ENCODE data around the gene SYTL3.

The SYTL3 gene

DNA sequence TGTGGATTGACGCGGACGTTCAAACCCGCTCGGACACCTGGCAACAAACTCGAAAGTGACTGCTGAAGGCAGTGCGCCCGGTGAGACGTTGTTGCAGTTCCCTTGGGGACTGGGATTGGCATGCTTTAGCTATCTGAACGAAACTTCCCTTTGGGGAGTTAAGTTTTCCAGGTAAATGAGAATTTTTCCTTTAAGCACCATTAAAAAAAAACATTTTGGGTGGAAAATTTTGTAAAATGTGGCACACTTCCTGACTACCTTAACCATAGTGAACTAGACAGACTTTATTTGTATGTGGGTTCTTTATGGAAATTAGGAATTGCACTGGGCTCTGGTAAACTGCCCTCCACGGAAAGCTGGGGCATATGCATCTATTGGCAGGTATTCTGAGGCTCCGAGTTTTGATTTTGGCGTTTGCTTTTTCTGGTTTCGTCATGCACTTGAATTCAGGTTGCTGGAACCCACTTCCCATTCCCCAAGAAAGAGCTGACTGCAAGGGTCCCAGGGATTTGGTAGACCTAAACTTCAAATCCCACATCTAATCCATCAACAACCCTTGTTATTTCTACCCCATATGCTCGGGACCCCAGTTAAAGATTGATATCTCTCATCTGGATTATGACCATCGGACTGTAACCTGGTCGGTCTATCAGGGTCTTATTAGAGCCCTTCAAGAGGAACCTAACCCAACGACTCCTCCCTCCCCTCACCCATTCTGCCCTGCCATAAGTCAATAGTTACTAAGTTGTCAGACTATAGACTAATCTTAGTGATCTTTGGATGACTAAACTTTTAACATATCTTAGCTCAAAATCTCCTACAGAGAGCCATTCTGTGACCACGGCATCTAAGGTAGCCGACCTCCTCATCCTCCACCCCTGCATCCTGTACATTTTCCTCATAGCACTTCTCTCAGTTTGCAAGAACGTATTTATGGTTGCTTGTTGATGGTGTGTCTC lies 4.5 kb upstream of the SYTL3 start:
- Histone ChIP-seq H3K4me2 (ENCODE audit: low read length) (peak overlapping the region; percentile 65), H3K4me1 (ENCODE audit: control insufficient read depth, low read length) (peaks cover 29% of the 10 kb centered on the region)
- no peak for TF ChIP-seq EZH2phosphoT487 (IDR thresholded peaks at IDR 0.05; ENCODE audit: borderline replicate concordance, low read length)
- TF ChIP-seq, protein P1, sequence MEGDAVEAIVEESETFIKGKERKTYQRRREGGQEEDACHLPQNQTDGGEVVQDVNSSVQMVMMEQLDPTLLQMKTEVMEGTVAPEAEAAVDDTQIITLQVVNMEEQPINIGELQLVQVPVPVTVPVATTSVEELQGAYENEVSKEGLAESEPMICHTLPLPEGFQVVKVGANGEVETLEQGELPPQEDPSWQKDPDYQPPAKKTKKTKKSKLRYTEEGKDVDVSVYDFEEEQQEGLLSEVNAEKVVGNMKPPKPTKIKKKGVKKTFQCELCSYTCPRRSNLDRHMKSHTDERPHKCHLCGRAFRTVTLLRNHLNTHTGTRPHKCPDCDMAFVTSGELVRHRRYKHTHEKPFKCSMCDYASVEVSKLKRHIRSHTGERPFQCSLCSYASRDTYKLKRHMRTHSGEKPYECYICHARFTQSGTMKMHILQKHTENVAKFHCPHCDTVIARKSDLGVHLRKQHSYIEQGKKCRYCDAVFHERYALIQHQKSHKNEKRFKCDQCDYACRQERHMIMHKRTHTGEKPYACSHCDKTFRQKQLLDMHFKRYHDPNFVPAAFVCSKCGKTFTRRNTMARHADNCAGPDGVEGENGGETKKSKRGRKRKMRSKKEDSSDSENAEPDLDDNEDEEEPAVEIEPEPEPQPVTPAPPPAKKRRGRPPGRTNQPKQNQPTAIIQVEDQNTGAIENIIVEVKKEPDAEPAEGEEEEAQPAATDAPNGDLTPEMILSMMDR (IDR thresholded peaks at IDR 0.05; ENCODE audit: low read depth, low read length, poor library complexity, severe bottlenecking), result no peak

DNA sequence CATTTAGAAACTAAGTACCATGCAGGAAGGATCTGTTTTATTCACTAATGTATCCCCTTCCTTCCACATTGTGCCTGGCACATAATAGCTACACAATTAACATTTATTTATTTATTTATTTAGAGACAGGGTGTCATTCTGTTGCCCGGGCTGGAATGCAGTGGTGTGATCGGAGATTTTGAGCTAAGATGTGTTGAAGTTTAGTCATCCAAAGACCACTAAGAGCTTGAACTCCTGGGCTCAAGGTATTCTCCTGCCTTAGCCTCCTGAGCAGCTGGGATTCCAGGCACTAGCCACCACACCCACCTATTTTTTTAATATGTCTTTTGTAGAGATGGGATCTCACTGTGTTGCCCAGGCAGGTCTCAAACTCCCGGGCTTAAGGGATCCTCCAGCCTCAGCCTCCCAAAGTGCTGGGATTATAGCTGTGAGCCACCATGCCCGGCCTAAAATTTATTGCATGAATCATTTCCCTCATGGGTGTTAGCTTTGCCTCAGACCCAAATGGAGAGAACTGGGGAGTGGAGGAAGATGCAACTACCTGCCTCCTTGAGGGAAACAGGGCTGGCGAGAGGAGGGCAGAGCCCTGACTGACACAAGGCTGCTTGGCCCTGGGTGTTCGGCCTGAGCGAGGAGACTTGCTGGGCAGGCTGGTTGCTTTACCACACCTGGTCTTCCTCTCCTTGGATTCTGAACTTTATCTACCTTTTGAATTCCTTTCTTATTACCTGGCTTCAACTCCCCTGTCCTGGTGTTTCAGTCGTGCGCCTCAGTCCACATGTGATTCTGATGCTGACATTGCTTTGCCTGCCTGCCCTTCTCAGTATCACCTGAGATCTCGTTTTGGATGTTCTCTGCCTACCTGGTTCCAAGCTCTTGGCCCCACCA lies 3.6 kb upstream of the SYTL3 start:
- H3K4me1 ChIP-seq (ENCODE audit: control insufficient read depth, low read length), result peaks cover 29% of the 10 kb centered on the region
- H3K36me3 ChIP-seq (ENCODE audit: control insufficient read depth, low read length), result peaks cover 10% of the 10 kb centered on the region
- H3K9me2 ChIP-seq (replicated peaks; ENCODE audit: control insufficient read depth, low read length), result no peaks in the 10 kb centered on the region
- no peaks in the 10 kb centered on the region for H3K9me3 ChIP-seq (ENCODE audit: control insufficient read depth, insufficient read depth, low read length)
- 0 out of 2 replicates have a peak, but pooled peaks cover 5% of the 10 kb centered on the region for H4K20me1 ChIP-seq (ENCODE audit: control insufficient read depth, insufficient read depth, low read depth, low read length)
- TF ChIP-seq, protein P1 (IDR thresholded peaks at IDR 0.05; ENCODE audit: low read depth, low read length, poor library complexity, severe bottlenecking), result no peak
- H3K79me2 ChIP-seq (ENCODE audit: control insufficient read depth, low read length), result peaks cover 28% of the 10 kb centered on the region
- H3F3A ChIP-seq (ENCODE audit: control insufficient read depth, insufficient read depth), result peaks cover 4% of the 10 kb centered on the region; the same call in 1 of the 2 replicates
- H3K4me2 ChIP-seq (ENCODE audit: low read length), result no peak overlapping the region
- no peak overlapping the region for H3K27ac ChIP-seq (ENCODE audit: low read depth, low read length)
- peaks cover 13% of the 10 kb centered on the region for H3K27me3 ChIP-seq (ENCODE audit: control insufficient read depth, low read length)
- no peak overlapping the region for H3K4me3 ChIP-seq (ENCODE audit: low read length)

More for the DNA sequence above, 4.5 kb upstream of the SYTL3 start:
- Histone ChIP-seq H3K79me2 (ENCODE audit: control insufficient read depth, low read length) (peaks cover 28% of the 10 kb centered on the region), H3K9me3 (ENCODE audit: control insufficient read depth, insufficient read depth, low read length) (no peaks in the 10 kb centered on the region), H3K27me3 (ENCODE audit: control insufficient read depth, low read length) (peaks cover 13% of the 10 kb centered on the region), H3K9me2 (replicated peaks; ENCODE audit: control insufficient read depth, low read length) (no peaks in the 10 kb centered on the region), H4K20me1 (ENCODE audit: control insufficient read depth, insufficient read depth, low read depth, low read length) (0 out of 2 replicates have a peak, but pooled peaks cover 5% of the 10 kb centered on the region), H3K36me3 (ENCODE audit: control insufficient read depth, low read length) (peaks cover 13% of the 10 kb centered on the region), H3K27ac (ENCODE audit: low read depth, low read length) (no peak overlapping the region), H3F3A (ENCODE audit: control insufficient read depth, insufficient read depth) (peaks cover 4% of the 10 kb centered on the region; the same call in 1 of the 2 replicates), H3K4me3 (ENCODE audit: low read length) (peak overlapping the region; percentile 73)

DNA sequence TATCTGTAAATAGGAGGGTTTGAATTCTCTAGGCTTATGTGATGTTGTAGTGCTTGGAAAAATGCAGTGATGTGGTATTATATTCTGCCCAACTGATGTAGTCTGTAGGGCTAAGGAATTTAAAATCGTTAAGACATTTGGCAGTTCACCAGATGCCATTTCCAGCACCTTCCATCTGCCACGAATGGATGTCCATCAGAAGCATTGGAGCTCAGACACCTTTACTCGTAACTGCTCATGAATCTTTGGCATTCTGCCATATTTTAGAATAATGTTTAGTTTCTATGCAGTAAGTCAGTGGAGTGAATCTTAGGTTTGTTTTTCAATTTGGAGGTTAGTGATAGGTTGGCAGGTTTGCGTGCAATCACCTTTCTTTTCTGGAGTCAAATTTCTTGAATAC lies 2.4 kb upstream of the SYTL3 start:
- no peaks in the 10 kb centered on the region for H3K9me3 ChIP-seq (ENCODE audit: control insufficient read depth, insufficient read depth, low read length)
- H3K27ac ChIP-seq (ENCODE audit: low read depth, low read length), result no peak overlapping the region
- peaks cover 4% of the 10 kb centered on the region; the same call in 1 of the 2 replicates for H3F3A ChIP-seq (ENCODE audit: control insufficient read depth, insufficient read depth)
- no peak overlapping the region for H3K4me3 ChIP-seq (ENCODE audit: low read length)
- H3K4me2 ChIP-seq (ENCODE audit: low read length), result no peak overlapping the region
- H3K36me3 ChIP-seq (ENCODE audit: control insufficient read depth, low read length), result peaks cover 5% of the 10 kb centered on the region
- H4K20me1 ChIP-seq (ENCODE audit: control insufficient read depth, insufficient read depth, low read depth, low read length), result 0 out of 2 replicates have a peak, but pooled peaks cover 2% of the 10 kb centered on the region
- no peaks in the 10 kb centered on the region for H3K9me2 ChIP-seq (replicated peaks; ENCODE audit: control insufficient read depth, low read length)
- peaks cover 13% of the 10 kb centered on the region for H3K27me3 ChIP-seq (ENCODE audit: control insufficient read depth, low read length)
- peaks cover 29% of the 10 kb centered on the region for H3K4me1 ChIP-seq (ENCODE audit: control insufficient read depth, low read length)
- TF ChIP-seq EZH2phosphoT487 (IDR thresholded peaks at IDR 0.05; ENCODE audit: borderline replicate concordance, low read length), result no peak
- TF ChIP-seq, protein P1 (IDR thresholded peaks at IDR 0.05; ENCODE audit: low read depth, low read length, poor library complexity, severe bottlenecking), result no peak
- peaks cover 20% of the 10 kb centered on the region for H3K79me2 ChIP-seq (ENCODE audit: control insufficient read depth, low read length)

All from DOHH2 (cell line).